GM13977 (cell line): ENCODE results near the gene KRTAP12-4.
A peak's percentile ranks its signal among the peaks of the same experiment; 100 is the strongest.
"Not testable (repeated sequence)": the region's sequence is repeated elsewhere in the genome, so short reads cannot be mapped to it uniquely, and the experiment has no call there.

Experiments used
- DNase-seq: peaks from one replicate; pipeline ENCODE4 v3.0.0; 2012; ENCODE audit warnings: low spot score
- in situ Hi-C: fragments of 300-500 bp; cut with MboI; formaldehyde crosslinking; loops from one replicate; pipeline ENCODE4 v1.12.0; 2022; ENCODE audit warnings: low sequenced_read_pairs, low pct_unique_long_range_greater_than_20kb, mixed read lengths, inconsistent platforms; ENCODE audit not compliant: unreplicated experiment
- TF ChIP-seq, protein P1 (sequence below): IDR thresholded peaks from 2 replicates; pipeline ENCODE4 v1.5.1; 2012; ENCODE audit warnings: mild to moderate bottlenecking, control low read depth; ENCODE audit not compliant: insufficient read depth; ENCODE audit errors: extremely low read depth, missing control alignments

The KRTAP12-4 gene

DNA sequence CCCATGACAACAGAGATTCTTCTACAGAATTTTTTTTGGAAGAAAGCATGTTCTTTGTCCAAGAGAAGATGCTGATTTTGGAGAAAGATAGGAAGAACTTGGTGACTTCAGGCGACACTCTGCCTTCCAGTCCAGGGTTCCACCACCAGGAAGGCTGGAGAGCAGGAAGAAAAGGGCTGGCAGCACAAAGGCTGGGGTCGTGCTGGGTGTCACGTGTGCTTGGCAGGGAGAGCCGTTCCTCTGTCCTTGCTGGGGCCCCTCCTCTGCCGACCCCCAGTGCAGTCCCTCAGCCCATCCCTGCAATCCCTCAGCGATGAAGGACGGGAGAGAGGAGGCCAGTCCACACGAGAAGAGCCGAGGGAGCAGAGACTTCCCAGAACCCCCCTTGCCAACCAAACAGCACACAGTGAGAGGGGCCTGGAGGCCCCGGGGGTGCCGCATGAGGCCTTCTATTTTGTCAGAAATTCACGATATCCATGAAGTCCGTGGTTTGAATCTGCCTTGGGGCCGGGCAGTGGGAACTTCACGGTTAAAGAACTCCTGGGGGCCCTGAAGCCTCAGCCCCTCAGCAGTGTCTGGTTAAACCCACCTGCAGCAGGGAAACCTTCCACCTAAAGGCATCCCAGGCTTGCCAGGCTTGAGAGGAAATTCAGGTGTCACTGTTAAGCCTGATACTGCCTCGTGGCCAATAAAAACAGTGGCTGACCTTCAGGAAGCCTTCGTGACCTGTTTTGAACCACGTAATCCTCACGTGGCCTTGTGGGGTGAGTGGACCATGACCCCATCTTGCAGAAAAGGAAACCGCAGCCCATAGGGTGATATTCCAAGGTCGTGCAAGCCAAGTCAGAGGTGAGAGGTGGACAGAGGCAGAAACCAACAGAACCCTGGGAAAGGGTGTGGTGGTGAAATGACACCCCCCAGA lies 45.9 kb upstream of the KRTAP12-4 start:
- in situ Hi-C loops, result no loop called here
- TF ChIP-seq, protein P1, sequence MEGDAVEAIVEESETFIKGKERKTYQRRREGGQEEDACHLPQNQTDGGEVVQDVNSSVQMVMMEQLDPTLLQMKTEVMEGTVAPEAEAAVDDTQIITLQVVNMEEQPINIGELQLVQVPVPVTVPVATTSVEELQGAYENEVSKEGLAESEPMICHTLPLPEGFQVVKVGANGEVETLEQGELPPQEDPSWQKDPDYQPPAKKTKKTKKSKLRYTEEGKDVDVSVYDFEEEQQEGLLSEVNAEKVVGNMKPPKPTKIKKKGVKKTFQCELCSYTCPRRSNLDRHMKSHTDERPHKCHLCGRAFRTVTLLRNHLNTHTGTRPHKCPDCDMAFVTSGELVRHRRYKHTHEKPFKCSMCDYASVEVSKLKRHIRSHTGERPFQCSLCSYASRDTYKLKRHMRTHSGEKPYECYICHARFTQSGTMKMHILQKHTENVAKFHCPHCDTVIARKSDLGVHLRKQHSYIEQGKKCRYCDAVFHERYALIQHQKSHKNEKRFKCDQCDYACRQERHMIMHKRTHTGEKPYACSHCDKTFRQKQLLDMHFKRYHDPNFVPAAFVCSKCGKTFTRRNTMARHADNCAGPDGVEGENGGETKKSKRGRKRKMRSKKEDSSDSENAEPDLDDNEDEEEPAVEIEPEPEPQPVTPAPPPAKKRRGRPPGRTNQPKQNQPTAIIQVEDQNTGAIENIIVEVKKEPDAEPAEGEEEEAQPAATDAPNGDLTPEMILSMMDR, result no peak
- peak; percentile 21 for DNase-seq

DNA sequence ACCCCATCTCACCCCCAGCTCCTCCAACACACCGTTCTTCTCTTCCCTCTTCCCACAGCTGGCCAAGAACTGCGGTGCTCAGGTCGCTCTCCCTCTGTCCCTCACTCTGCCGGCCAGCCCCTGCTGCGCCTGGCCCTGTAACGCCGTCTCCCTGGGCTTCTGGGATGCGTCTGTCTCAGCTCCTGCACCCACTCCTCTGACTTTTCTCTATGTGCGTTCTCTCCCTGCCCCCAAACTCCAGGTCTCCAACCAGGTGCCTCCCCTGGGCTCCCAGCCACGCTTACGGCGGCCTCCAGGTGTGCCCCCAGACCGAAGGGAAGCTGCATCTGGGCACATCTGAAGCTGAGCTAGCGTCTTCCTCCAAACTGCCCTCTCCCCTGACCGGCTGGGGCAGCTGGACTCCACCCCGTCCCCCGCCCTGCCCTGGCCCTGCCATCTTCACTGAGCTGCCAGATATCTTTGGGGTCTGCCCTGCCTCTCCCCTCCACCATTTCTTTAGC lies 45.1 kb upstream of the KRTAP12-4 start:
- DNase-seq, result peak; percentile 12
- in situ Hi-C loops, result no loop called here
- TF ChIP-seq, protein P1, result no peak

DNA sequence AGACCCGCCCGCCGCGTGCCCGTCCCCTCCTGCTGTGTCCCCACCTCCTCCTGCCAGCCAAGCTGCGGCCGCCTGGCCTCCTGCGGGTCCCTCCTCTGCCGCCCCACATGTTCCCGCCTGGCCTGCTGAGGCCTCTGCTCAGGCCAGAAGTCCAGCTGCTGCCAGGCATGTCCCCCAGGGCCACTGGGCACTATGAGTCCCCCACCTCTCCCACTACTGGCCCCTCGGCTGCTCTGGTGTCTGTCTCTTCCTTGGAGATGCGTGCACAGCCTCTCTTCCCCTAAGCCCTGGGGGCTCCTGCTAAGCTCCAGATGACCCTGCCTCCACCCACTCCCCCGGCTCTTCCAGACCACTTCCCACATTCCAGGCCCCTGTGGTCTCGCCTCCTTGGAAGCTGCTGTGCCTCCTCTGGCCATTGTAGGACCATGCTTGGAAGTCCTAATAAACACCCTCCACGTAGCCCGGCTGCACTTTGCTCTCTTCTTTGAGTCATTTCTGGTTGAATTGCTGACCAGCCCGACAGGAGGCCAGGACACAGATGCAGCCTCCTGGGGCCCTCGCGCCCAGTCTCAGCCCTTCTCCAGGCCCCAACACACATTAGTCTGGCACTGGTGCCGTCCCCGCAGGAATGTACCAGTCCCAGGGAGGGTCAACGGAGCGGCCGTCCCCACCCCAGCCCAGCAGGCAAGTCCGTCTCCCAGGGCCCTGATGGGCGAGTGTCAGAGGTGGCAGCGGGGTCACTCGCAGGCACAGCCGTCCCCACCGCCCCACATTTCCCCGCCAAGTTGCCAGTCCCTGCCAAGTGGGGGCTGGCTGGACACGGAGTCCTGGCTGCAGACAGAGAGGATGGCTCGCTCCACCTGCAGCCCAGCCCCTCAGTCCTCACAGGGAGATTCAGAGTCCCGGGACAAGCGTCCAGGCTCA lies 43.6 kb upstream of the KRTAP12-4 start:
- peak; percentile 17 for DNase-seq
- TF ChIP-seq, protein P1, result no peak
- in situ Hi-C loops, result no loop called here

DNA sequence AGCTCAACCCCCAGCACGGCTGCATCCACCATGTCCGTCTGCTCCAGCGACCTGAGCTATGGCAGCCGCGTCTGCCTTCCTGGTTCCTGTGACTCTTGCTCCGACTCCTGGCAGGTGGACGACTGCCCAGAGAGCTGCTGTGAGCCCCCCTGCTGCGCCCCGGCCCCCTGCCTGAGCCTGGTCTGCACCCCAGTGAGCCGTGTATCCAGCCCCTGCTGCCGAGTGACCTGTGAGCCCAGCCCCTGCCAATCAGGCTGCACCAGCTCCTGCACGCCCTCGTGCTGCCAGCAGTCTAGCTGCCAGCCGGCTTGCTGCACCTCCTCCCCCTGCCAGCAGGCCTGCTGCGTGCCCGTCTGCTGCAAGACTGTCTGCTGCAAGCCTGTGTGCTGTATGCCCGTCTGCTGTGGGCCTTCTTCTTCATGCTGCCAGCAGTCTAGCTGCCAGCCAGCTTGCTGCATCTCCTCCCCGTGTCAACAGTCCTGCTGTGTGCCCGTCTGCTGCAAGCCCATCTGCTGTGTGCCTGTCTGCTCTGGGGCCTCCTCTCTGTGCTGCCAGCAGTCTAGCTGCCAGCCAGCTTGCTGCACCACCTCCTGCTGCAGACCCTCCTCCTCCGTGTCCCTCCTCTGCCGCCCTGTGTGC lies 42.8 kb upstream of the KRTAP12-4 start, which contains the start of gene KRTAP10-12:
TSS of gene KRTAP10-12 (plus strand) at position 1 of the 639 bp plus-strand sequence. CDS start at position 31, 30 bp downstream.
- in situ Hi-C loops, DNase-seq: not testable (repeated sequence)

DNA sequence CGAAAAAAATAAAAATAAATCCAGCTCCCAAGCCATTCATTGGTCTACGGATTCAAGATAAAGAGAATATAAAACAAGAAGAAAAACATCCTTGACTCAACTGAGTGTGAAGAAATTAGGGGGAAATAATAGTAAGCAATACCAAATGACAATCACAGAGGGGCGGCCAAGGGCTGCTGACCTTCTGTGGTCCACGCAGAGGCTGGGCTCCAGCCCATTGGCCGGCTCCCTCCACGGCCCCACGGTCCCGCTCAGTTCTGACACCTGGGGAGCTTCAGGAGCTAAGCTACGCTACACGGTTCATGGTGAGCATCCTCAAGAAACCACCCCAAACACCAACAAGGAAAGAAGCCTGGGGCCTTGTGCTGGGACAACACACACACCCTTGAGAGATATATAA lies 42.1 kb upstream of the KRTAP12-4 start:
- TF ChIP-seq, protein P1, result no peak
- in situ Hi-C loops, result no loop called here
- DNase-seq, result peak; percentile 18

DNA sequence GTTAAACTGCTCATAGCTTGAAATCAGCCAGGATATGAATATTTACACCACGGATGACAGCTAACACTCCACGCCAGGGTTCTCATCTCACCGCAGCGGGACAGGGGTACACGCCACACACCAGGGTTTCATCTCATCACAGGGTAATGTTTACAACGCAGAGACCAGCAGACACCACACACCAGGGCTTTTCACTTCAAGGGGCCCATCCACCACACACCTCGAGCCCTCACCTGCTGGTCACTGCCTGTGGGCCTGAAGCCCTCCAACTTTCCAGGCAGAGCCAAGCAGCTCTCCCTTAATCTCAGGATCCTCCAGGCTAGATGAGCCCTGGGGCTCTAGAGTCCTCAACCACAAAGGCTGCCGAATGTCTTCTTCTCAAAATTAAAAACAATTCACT lies 41.2 kb upstream of the KRTAP12-4 start:
- in situ Hi-C loops, result no loop called here
- peak; percentile 14 for DNase-seq
- TF ChIP-seq, protein P1, result no peak
